Fibroblast of pulmonary artery (primary cell): ENCODE data around the gene ST6GALNAC2.
"Not testable (repeated sequence)": the region's sequence is repeated elsewhere in the genome, so short reads cannot be mapped to it uniquely, and the experiment has no call there.

Experiments
- DNase-seq: peaks from one replicate; pipeline ENCODE4 v3.0.0-alpha.2; 2010; ENCODE audit warnings: low read depth
- H3K4me3 ChIP-seq: replicated peaks from 2 replicates; pipeline ENCODE4 v1.5.1; 2011; ENCODE audit warnings: low read depth, mild to moderate bottlenecking, control low read depth, low read length, moderate library complexity
- TF ChIP-seq, protein P1 (sequence below): IDR thresholded peaks from 2 replicates; pipeline ENCODE4 v1.5.1; 2011; ENCODE audit warnings: mild to moderate bottlenecking, control low read depth, low read length, inconsistent platforms; ENCODE audit errors: missing control alignments

ST6GALNAC2 gene

DNA sequence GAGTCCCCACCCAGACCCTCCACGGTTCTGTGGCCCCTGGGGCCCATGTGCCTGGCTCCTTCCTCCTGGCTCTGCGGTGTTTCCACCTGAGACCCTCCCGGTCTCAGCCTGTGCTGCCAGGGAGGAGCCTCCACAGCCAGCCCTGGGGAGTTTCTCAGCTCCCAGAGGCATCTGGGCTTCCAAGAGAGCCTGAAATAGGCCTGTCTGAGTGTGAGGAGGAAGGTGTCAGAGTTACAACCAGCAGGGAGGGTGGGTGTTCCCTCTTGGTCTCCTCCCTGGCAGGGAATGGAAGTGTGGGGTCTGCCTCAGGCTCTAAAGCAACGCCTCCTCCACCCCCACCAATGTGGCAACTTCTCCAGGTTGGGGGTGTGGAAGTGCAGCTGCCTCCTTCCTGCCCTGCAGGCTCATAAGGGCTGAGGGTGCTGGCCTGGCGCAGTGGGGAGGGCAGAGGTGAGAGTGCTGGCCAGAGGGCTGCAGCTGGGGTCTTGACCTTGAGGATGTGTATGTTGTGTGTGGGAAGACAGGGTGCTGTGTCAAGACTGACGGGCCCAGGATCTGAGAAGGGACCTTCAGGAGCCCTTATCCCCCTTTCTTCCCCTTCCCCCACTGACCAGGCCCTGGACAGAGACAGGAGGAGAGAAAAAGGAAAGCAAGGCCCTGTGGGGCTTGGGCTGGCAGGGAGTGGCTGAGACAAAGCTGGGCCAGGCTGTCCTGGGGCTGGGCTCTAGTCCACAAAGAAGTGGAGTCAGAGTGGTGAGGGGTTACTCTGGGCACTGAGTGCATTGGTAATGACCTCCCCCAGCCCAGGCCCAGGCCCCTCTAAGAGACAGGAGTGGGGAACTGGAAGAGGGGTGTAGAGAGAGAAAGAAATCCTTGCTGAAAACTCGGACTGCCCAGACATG lies 50.6 kb downstream of the ST6GALNAC2 start:
- peak overlapping the region; percentile 73 for H3K4me3 ChIP-seq
- no peak for DNase-seq
- TF ChIP-seq, protein P1, sequence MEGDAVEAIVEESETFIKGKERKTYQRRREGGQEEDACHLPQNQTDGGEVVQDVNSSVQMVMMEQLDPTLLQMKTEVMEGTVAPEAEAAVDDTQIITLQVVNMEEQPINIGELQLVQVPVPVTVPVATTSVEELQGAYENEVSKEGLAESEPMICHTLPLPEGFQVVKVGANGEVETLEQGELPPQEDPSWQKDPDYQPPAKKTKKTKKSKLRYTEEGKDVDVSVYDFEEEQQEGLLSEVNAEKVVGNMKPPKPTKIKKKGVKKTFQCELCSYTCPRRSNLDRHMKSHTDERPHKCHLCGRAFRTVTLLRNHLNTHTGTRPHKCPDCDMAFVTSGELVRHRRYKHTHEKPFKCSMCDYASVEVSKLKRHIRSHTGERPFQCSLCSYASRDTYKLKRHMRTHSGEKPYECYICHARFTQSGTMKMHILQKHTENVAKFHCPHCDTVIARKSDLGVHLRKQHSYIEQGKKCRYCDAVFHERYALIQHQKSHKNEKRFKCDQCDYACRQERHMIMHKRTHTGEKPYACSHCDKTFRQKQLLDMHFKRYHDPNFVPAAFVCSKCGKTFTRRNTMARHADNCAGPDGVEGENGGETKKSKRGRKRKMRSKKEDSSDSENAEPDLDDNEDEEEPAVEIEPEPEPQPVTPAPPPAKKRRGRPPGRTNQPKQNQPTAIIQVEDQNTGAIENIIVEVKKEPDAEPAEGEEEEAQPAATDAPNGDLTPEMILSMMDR, result no peak

DNA sequence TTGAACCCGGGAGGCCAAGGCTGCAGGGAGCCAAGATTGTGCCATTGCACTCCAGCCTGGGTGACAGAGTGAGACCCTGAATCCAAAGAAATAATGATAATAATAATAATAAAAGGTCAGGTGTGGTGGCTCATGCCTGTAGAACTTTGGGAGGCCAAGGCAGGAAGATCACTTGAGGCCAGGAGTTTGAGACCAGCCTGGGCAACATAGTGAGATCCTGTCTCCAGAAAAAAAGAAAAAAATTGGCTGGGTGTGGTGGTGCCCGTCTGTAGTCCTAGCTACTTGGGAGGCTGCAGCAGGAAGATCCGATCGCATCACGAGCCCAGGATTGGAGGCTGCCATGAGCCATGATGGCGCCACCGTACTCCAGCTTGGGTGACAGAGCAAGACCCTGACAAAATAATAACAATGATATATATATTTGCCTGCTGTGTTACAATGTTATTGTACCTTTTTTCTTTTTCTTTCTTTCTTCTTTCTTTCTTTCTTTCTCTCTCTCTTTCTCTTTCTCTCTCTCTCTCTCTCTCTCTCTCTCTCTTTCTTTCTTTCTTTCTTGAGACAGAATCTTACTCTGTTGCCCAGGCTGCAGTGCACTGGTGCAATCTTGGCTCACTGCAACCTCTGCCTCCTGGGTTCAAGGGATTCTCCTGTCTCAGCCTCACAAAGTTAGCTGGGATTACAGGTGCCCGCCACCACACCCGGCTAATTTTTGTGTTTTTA lies 51.9 kb downstream of the ST6GALNAC2 start:
- H3K4me3 ChIP-seq, DNase-seq: not testable (repeated sequence)

DNA sequence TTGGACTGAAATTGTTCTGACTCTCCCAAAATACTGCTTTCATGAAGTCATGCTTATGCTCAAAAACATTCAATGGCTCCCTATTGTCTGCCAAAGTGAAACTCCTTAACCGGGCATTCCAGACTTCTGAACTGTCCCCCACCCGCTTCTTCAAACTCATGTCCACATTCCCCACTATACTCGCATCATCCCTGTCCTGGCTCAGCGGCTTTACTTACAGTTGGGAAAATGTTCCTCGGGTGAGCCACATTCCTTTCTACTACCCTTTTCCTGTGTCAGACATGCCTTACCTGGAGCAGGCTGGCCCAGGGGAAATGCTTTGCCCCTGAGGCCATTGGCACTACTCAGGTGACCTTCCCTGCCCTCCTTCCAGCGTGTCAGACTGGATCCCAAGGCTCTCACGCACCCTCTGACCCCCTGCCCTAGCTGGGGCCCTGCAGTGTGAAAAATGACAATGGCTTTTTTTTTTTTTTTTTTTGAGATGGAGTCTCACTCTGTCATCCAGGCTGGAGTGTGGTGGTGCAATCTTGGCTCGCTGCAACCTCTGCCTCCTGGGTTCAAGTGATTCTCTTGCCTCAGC lies 53.5 kb downstream of the ST6GALNAC2 start:
- H3K4me3 ChIP-seq, result no peak overlapping the region
- TF ChIP-seq, protein P1, result no peak
- DNase-seq, result peak; percentile 53

DNA sequence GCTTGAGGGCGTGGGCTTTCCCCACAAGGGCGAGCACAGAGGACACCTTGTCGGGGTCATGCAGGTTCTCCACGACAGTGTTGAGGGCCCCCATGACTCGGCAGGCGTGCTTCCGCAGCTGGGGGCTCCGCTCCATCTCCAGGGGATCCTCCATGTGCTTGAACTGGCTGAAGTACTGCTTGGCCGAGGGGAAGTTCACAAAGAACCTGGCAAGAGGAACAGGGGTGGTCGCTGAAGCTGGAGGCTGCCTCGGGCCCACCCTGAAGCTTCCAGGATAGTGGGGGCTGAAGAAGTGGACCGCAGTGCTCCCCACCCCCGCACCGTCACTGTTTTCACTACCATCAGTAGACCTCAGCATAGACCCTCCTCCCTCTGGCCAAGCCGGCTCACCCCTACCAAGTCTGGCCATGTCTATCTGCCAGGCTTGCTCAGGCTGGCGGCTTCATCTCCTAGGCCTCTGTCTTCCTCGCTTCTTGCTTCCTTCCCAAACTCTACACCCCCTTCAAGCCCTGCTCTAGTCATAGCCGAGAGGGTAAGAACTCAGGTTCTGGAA lies 54.1 kb downstream of the ST6GALNAC2 start:
- no peak for DNase-seq
- TF ChIP-seq, protein P1, result no peak
- no peak overlapping the region for H3K4me3 ChIP-seq

DNA sequence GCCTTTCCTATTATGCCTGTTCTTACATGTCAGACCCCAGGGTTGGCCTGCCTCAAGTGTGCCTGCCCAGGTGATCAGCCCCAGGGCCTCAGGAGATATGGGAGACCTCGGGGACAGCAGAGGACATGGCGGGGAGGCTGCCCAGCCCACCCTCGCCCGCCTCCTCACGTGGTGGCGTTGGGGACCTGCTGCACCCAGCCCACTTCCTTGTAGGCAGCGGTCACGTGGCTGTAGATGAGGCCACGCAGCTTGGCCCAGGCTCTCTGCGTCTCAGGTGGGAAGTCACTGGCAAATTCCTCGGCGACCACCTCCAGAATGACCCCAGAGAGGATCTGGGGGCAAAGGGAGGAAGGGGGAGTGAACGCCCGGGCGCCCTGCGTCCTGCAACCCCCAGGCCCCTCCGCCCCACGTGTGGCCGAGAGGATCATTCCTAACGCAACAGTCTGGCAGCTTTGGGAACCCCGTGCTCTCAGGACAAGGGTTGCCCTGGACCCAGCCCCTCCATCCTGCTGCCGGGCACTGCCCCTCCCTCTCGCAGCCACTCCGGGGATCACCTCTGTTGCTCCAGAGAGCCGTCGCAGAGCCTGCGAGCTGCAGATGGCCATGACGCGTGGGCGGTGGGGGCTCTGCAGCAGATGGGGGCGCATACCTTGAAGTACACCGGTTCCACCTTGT lies 54.7 kb downstream of the ST6GALNAC2 start:
- TF ChIP-seq, protein P1, result no peak
- no peak for DNase-seq
- no peak overlapping the region for H3K4me3 ChIP-seq

DNA sequence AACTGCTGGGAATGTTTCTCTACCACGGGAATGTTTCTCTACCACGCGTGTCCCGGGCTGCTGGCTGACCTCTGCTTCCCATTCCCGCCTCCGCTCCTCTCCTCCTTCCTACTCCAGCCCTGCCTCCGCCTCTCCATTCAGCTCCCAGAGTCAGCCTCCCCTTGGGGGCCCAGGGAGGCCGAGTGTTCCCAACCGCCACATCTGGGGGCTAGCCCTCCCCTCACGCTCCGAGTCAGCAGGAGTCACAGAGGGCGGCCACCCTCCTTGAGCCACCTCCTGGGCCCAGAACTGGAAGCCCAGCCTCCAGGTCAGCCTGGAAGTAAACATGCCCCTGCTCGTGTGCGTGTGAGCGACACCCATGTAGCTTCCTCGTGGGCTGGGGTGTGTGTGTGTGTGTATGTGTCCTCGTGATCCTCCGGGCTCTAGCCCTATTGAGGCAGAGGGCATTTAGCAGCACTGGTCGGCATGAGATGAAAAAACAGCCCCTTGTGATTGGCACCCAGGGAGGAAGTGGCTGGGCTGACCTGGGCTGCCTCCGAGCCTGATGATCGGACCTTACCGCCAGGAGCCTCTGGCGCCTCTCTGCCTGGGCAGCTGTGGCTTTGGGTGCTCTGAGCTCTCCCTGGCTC lies 55.5 kb downstream of the ST6GALNAC2 start:
- no peak overlapping the region for H3K4me3 ChIP-seq
- no peak for DNase-seq
- TF ChIP-seq, protein P1, result no peak
